Left ventricle myocardium inferior (tissue), 1 donor: ENCODE measurements around the gene PSD4. TPM values are rescaled to one million over a fixed set of nuclear protein-coding genes. Genes with fewer than 3 reads are reported as not detected.

ENCODE experiments used
- DNase-seq: peaks from one replicate; pipeline ENCODE4 v3.0.0-alpha.2; 2020
- H3K27ac ChIP-seq: fragments of 200-600 bp; replicated peaks from 2 replicates; pipeline ENCODE4 v1.8.0; 2021
- H3K27me3 ChIP-seq: fragments of 200-600 bp; 2 replicates; pipeline ENCODE4 v1.8.0; 2021; ENCODE audit warnings: low read depth
- H3K36me3 ChIP-seq: fragments of 200-600 bp; 2 replicates; pipeline ENCODE4 v1.8.0; 2021
- H3K4me1 ChIP-seq: fragments of 200-600 bp; 2 replicates; pipeline ENCODE4 v1.8.0; 2021
- H3K4me3 ChIP-seq: fragments of 200-600 bp; 2 replicates; pipeline ENCODE4 v1.8.0; 2021; ENCODE audit warnings: mild to moderate bottlenecking, moderate library complexity
- H3K9me3 ChIP-seq: fragments of 200-600 bp; replicated peaks from 2 replicates; pipeline ENCODE4 v1.8.0; 2021
- intact Hi-C: fragments of 100-400 bp; cut with micrococcal nuclease; formaldehyde crosslinking; loops from one replicate; pipeline ENCODE4 v1.11.0; 2022
- total RNA-seq: library from RNA; stranded (reverse); fragmentation: NEBNext Ultra II Directional; extraction: Animal tissue kit (Norgen Biotek cat#: 25700); gene quantifications from one replicate; pipeline ENCODE4 v1.2.1, GENCODE V29; 2021
- TF ChIP-seq, protein P1 (sequence below): fragments of 200-600 bp; IDR thresholded peaks from 2 replicates; pipeline ENCODE4 v1.8.0; 2021; ENCODE audit warnings: antibody characterized with exemption, mild to moderate bottlenecking, borderline replicate concordance
- donor health status: DM: no; HTN: yes; CAD: no; lungs with severe emphysema.

PSD4 gene
- total RNA-seq, 1 donor from 2014 or later = 2.2 TPM

- no peaks in the 10 kb centered on the region for H3K27me3 ChIP-seq
- no peaks in the 10 kb centered on the region for H3K36me3 ChIP-seq
- peaks cover 52% of the 10 kb centered on the region for H3K4me1 ChIP-seq
- peak overlapping the region; percentile 89 for H3K27ac ChIP-seq
- H3K9me3 ChIP-seq = no peaks in the 10 kb centered on the region
- DNase-seq = no peak
- no peak overlapping the region for H3K4me3 ChIP-seq
- TF ChIP-seq, protein P1, sequence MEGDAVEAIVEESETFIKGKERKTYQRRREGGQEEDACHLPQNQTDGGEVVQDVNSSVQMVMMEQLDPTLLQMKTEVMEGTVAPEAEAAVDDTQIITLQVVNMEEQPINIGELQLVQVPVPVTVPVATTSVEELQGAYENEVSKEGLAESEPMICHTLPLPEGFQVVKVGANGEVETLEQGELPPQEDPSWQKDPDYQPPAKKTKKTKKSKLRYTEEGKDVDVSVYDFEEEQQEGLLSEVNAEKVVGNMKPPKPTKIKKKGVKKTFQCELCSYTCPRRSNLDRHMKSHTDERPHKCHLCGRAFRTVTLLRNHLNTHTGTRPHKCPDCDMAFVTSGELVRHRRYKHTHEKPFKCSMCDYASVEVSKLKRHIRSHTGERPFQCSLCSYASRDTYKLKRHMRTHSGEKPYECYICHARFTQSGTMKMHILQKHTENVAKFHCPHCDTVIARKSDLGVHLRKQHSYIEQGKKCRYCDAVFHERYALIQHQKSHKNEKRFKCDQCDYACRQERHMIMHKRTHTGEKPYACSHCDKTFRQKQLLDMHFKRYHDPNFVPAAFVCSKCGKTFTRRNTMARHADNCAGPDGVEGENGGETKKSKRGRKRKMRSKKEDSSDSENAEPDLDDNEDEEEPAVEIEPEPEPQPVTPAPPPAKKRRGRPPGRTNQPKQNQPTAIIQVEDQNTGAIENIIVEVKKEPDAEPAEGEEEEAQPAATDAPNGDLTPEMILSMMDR = no peak
- intact Hi-C loops = no loop called here
Observed at GRCh38 chr2:113216891-113217454, 43.2 kb downstream of the PSD4 start.

DNA sequence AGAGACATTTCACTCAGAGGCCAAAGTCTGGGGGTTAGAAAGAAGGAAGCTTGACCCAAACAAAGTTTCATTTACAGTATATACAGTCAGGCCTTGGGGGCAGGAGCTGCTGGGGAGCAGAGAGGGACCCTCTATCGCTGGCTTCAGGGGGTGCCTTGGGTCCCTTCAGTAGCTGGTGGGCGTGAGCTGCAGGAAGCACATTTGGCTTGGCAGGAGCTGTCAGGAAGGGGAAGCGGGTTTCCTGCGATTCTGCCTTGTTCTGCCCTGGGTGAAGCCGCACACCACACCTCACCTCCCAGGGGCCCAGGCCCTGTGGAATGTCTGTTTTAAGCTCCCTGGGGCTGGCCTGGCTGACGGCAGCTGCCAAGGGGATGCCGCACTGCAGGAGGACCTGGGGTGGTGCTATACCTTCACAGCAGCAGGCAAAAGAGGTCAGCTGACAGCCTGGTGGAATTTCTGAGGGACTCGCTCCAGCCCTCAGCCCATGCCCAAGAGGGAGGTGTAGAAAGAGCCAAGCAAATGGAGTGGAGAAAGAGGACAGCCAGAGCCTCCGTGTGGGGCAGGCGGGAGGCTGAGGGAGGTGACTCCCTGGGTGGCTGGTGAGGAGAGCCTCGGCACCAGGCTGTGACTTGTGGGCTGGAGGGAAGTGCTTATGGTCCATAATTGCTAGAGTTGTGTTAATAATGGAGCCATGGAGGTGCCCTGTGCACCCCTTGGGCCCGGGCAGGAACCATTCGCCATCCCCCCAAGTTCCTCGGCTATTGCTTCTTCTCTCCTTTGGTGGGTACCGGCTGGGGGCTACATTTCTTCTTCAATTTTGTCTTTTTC lies 43.9 kb downstream of the PSD4 start:
- no peaks in the 10 kb centered on the region for H3K27me3 ChIP-seq
- peak; percentile 47 for DNase-seq
- TF ChIP-seq, protein P1 = no peak
- no peak overlapping the region for H3K4me3 ChIP-seq
- peaks cover 45% of the 10 kb centered on the region for H3K4me1 ChIP-seq
- intact Hi-C loops = no loop called here
- peak overlapping the region; percentile 89 for H3K27ac ChIP-seq
- no peaks in the 10 kb centered on the region for H3K36me3 ChIP-seq
- H3K9me3 ChIP-seq = no peaks in the 10 kb centered on the region

GRCh38 chr2:113218283-113219091 lies 44.7 kb downstream of the PSD4 start:
- no peaks in the 10 kb centered on the region for H3K36me3 ChIP-seq
- H3K9me3 ChIP-seq = no peaks in the 10 kb centered on the region
- H3K27ac ChIP-seq = peak overlapping the region; percentile 89
- H3K4me1 ChIP-seq = peaks cover 42% of the 10 kb centered on the region
- TF ChIP-seq, protein P1 = no peak
- H3K4me3 ChIP-seq = no peak overlapping the region
- peak; percentile 45 for DNase-seq
- intact Hi-C loops = no loop called here
- H3K27me3 ChIP-seq = no peaks in the 10 kb centered on the region

GRCh38 chr2:113219092-113219441 lies 45.3 kb downstream of the PSD4 start:
- H3K36me3 ChIP-seq = no peaks in the 10 kb centered on the region
- DNase-seq = no peak
- H3K27ac ChIP-seq = peak overlapping the region; percentile 89
- intact Hi-C loops = no loop called here
- no peak overlapping the region for H3K4me3 ChIP-seq
- TF ChIP-seq, protein P1 = no peak
- peaks cover 42% of the 10 kb centered on the region for H3K4me1 ChIP-seq
- no peaks in the 10 kb centered on the region for H3K9me3 ChIP-seq
- H3K27me3 ChIP-seq = no peaks in the 10 kb centered on the region

- no peaks in the 10 kb centered on the region for H3K27me3 ChIP-seq
- TF ChIP-seq, protein P1 = no peak
- no peaks in the 10 kb centered on the region for H3K36me3 ChIP-seq
- H3K9me3 ChIP-seq = no peaks in the 10 kb centered on the region
- H3K27ac ChIP-seq = no peak overlapping the region
- intact Hi-C loops = no loop called here
- DNase-seq = no peak
- no peak overlapping the region for H3K4me3 ChIP-seq
- H3K4me1 ChIP-seq = peaks cover 42% of the 10 kb centered on the region
Observed at GRCh38 chr2:113219525-113219888, 45.7 kb downstream of the PSD4 start.
